Hematopoietic multipotent progenitor cell treated with erythropoietin and hydrocortisone succinate and interleukin-3 and kit ligand, for 17 days (in vitro differentiated cells): Measurements from ENCODE around the gene GPR6.

Experiments used
- DNase-seq: peaks from one replicate; pipeline ENCODE4 v3.0.0-alpha.2; 2015; ENCODE audit warnings: low spot score

Gene GPR6, protein sequence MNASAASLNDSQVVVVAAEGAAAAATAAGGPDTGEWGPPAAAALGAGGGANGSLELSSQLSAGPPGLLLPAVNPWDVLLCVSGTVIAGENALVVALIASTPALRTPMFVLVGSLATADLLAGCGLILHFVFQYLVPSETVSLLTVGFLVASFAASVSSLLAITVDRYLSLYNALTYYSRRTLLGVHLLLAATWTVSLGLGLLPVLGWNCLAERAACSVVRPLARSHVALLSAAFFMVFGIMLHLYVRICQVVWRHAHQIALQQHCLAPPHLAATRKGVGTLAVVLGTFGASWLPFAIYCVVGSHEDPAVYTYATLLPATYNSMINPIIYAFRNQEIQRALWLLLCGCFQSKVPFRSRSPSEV

DNA sequence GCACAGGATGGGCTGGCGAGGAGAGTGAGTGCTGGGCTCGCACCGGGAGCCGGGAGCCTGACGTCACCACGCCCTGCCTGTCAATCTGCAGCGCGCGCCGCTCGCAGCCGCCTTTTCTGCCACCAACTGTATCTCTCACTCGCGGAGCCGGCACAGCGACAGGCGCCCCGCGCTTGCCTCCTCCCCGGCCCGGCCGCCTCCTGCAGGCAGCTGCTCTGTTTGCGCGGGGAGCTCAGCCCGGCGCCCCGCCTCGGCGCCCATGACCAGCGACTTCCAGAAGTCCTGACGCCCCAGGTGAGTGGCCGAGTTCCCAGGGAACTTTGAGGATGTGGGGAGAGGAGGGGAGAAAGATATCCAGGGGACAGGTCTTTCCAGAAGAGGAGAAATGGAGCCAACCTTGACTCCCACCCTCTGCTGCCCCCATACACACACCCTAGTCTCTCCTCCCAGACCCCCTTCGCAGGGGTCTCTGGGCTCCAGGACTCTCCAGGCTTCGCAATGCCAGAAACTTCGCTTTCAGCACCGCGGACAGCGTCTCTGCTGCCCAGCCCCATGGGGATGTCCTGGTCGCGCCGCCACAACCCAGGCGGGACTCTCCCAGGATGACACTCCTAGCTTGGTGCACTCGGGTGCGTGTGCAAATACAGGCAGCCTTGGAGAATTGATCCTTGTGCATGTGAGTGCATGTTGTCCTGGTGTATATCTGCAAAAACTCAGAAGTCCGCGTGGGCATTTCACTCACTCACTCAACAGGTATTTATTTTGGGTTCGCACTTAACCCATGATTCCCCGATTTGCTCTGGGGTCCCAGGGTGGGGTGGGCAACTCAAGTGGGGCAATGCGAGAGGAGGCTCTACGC lies at the start of gene GPR6:
TSS of gene GPR6 (plus strand) at position 138 of the 859 bp plus-strand sequence. CDS start 802 bp downstream, outside the sequence.
- no peak for DNase-seq

DNA sequence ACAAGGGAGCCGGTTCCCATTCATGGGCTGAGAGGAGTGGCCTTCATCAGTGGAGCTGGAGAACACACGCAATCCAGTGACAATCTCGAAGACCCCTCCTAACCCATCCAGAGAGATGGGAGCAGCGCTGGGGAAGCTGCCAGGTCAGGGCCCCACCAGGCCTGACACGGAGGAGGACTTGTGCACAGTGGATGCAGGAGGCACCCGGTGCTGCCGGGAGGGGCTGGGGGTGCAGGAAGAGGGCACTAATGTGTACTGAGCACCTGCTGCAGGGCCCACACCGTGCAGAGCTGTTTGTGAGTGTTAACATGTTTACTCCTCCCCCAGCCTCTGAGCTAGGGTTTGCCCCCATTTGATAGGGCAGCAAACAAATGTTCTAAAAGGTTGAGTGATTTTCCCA lies 43.8 kb upstream of the GPR6 start:
- no peak for DNase-seq

GRCh38 chr6:109939654-109940053 lies 38.5 kb upstream of the GPR6 start:
- DNase-seq, result no peak

- no peak for DNase-seq
Observed at GRCh38 chr6:109944448-109944847, 33.7 kb upstream of the GPR6 start.

DNA sequence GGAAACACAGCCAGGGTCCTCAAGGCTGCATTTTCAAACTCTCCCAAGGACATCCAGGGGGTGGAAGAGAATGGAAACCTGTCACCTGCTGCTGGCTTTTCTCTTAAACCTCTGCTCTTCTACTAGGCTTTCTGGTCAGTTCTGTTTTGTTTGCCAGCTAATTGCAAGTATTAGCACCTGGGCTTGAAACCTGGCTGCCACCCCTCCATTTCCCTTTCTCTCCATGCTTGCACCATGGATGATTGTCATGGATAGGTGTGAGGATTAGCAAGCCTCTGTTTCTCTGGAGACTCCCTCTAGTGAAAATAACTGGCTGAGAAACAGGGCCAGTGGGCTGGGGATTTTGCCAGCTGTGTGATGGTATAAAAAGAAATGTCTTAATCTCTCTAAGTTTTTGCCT lies 33.0 kb upstream of the GPR6 start:
- DNase-seq, result no peak

GRCh38 chr6:109946979-109947378 lies 31.1 kb upstream of the GPR6 start:
- no peak for DNase-seq

- DNase-seq, result no peak
Observed at GRCh38 chr6:109949281-109950065, 28.6 kb upstream of the GPR6 start.

- no peak for DNase-seq
Observed at GRCh38 chr6:109955491-109955890, 22.6 kb upstream of the GPR6 start.

- no peak for DNase-seq
Observed at GRCh38 chr6:109958626-109959025, 19.5 kb upstream of the GPR6 start.

GRCh38 chr6:109961611-109962041 lies 16.5 kb upstream of the GPR6 start:
- no peak for DNase-seq

- DNase-seq, result no peak
Observed at GRCh38 chr6:109962271-109962670, 15.8 kb upstream of the GPR6 start.

GRCh38 chr6:109963598-109964170 lies 14.4 kb upstream of the GPR6 start:
- DNase-seq, result no peak

GRCh38 chr6:109964949-109965348 lies 13.2 kb upstream of the GPR6 start:
- DNase-seq, result no peak

DNA sequence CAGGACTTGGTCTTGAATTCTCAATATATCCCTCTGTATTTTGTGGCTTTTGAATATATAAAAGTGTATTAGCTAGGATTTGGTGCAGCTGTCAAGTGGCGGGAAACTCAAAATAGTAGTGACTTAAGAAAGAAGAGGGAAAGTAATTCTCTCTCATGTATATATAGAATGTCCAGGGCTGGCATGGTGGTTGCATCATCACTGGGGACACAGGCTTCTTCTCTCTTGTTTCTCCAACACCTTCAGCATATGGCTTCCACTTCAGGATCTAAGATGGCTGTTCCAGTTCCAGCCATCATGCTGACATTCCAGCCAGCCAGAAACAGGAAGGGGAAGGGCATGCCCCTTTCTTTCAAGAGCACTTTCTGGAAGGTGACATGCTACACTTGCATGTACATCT lies 11.8 kb upstream of the GPR6 start:
- DNase-seq, result no peak

- DNase-seq, result no peak
Observed at GRCh38 chr6:109977791-109978173, 329 bp upstream of the GPR6 start.

GRCh38 chr6:109979033-109979921 lies 1.2 kb downstream of the GPR6 start:
- DNase-seq, result no peak

GRCh38 chr6:109984410-109984809 lies 6.3 kb downstream of the GPR6 start:
- DNase-seq, result no peak

DNA sequence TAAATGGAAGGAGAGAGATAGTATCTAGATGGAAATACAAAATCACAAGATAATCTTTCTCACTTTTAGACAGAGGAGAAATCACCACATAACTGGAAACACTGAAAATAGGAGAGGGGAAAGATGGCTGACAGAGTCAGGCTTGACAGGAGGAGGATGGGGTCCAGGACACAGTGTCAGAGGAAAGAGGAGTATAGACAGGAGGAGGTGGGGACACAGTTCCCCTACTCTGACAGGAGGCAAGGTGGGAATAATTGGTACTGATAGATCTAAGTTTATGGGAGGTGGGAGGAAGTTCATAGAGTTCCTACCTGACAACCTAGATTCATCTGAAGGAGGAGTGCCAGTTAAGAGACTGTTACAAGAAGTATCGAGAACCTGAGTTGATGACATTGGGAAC lies 9.1 kb downstream of the GPR6 start:
- no peak for DNase-seq

DNA sequence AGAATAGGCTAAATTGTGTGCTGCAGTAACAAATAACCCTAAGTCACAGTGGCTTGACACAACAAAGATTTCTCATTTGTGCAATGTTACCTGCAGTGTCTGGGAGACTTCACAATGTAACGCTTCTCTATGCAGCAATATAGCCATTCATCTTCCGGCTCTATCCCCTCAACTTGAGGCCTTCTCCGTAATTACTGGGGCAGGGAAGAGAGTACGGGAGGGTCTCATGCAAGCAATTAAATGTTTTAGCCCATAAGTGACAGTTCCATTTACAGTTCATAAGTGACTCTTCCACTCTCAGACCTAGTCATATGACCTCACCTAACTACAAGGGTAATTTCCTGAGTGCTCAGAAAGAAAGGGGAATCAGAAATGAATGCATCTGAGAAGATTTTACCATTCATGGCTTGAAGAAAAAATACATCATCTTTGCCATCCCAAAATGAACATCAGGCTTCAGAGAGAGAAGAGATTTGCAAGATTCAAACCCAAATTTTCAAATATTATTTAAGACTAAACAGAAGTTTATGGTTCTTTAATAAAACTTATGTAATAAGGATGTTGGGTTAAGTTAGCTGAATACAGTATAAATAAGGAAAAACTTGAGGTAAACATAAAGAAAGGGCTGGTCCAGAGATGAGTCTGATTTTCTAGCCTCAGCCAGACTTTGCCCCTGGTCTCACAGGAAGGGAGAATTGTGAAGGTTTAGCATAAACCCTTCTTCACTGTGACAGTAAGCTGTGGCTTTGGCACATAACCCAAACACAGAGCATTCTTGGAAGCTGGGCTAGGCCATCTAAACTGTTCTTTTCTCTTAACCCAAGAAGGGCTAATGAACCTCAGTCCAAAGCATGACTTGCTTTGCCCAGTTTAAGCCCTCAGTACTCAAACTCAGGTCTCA lies 13.3 kb downstream of the GPR6 start:
- no peak for DNase-seq
